Jurkat, Clone E6-1 (cell line): ENCODE data around the gene POTEF.
"Not testable (repeated sequence)": the region's sequence is repeated elsewhere in the genome, so short reads cannot be mapped to it uniquely, and the experiment has no call there.

Experiments used
- DNase-seq: peaks from one replicate; pipeline ENCODE4 v3.0.0-alpha.2; 2011; ENCODE audit warnings: low read depth, low spot score
- H3K4me3 ChIP-seq: 2 replicates; pipeline ENCODE4 v1.5.1; 2011; ENCODE audit warnings: mild to moderate bottlenecking, low read length, control low read depth, moderate library complexity

The POTEF gene

GRCh38 chr2:130137118-130137517 is 8.1 kb upstream of the POTEF start:
- H3K4me3 ChIP-seq, DNase-seq: not testable (repeated sequence)

DNA sequence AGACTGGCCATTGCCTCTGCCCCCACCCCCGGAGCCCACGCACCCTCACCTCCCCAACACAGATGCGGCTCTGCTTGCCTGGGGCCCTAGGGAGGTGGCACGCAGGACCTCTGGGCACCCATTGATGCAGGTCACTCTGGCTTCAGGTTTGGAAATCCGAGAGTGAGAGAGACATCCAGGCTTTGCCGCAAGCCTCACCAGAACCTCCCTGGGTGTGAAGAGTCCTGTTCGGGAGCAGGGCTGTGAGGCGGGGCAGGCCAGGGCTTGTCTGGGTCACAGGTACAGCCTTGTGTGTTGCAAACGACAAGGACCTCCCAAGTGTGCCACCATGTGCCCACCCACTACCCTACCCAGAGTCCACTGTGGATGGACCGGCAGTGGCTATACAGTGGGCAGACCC is 7.5 kb upstream of the POTEF start:
- not testable (repeated sequence) for DNase-seq, H3K4me3 ChIP-seq

- no peak overlapping the region for H3K4me3 ChIP-seq
- DNase-seq, result no peak
Measured at GRCh38 chr2:130135692-130136541, 6.9 kb upstream of the POTEF start.

DNA sequence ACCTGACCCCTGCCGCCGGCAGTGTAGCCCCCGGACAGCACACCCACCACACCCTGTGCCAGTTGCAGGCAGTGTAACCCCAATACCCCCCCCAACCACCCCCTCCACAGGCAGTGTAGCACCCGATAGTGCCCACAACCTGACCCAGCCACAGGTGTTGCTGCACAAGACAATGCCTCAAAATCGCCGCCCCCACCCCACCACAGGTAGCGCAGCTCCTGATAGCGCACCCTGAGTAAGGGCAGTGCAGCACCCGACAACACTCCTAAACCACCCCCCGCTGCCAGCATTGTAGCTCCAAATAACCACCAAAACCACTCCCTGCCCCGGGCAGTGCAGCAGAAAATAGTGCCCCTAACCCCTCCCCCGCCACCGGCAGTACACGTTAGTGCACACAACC is 558 bp downstream of the POTEF start:
- not testable (repeated sequence) for DNase-seq, H3K4me3 ChIP-seq

DNA sequence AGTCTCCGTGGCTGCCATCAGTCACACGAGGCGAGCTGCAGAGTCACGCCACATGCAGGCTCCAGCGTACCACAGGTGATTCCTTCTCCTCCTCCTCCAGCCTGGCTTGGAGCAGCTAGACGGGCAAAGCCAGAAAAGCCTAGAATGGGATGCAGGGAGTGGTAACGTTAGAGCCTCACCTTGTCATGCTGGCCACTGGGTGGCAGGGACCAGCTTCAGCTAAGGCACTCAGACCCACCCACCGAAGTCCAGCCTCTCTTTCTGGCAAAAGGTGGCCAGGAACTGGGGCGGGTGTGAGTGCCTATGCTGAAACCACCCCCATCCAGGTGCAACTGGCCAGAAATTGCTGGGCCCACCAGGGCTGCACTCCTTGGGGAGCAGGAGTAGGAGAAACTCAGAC is 1.3 kb downstream of the POTEF start:
- DNase-seq, H3K4me3 ChIP-seq: not testable (repeated sequence)

GRCh38 chr2:130120924-130121323 is 8.1 kb downstream of the POTEF start:
- not testable (repeated sequence) for DNase-seq, H3K4me3 ChIP-seq

DNA sequence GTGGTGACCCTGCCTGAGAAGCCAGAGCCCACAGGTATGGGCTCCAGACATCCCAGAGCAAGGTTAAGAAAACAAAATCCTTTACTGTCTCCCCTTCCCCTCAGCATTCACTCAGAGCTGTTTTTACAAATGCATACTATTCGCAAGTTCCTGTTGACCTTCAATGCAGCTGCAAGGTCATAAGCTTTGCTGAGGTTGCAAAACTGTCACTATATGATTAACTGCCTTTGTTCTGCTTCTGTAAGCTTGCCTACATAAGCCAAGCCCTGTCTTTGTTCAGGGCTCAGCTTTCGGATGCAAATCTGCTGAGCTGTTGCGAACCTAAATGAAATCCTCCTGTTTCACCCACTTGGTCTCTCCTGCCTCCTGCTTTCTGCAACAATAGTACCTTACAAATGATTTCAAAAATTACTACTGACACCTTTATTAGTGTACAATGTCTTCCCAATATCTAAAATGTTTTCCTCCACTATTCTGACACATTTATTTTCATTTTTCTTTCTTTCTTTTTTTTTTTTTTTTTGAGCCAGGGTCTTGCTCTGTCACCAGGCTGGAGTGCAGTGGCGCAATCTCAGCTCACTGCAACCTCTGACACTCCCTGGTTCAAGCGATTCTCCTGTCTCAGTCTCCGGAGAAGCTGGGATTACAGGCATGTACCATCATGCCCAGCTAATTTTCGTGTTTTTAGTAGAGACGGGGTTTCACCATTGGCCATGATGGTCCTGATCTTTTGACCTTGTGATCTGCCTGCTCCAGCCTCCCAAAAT is 26.2 kb downstream of the POTEF start:
- H3K4me3 ChIP-seq, DNase-seq: not testable (repeated sequence)

- DNase-seq, H3K4me3 ChIP-seq: not testable (repeated sequence)
Measured at GRCh38 chr2:130062645-130063044, 66.4 kb downstream of the POTEF start.

GRCh38 chr2:130059982-130060381 is 69.0 kb downstream of the POTEF start:
- not testable (repeated sequence) for DNase-seq, H3K4me3 ChIP-seq

DNA sequence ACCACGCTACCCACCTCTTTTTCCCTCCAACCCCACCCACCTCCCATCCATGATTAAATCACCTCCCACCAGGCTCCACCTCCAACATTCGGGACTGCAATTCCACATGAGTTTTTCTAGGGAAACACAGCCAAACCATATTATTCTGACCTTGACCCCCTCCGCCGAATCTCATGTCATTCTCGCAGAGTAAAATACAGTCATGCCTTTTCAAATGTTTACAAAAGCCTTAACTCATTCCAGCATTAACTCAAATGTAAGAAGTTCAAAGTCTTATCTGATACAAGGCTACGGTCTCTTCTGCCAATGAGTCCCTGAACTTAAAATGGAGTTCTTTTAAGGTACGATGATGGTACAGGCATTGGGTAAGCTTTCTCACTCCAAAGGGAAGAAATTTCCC is 72.7 kb downstream of the POTEF start:
- H3K4me3 ChIP-seq, DNase-seq: not testable (repeated sequence)

GRCh38 chr2:130053217-130053911 is 75.7 kb downstream of the POTEF start:
- not testable (repeated sequence) for DNase-seq

GRCh38 chr2:130052376-130052775 is 76.6 kb downstream of the POTEF start:
- not testable (repeated sequence) for DNase-seq

More at GRCh38 chr2:130053217-130053911, 75.7 kb downstream of the POTEF start:
- not testable (repeated sequence) for H3K4me3 ChIP-seq

GRCh38 chr2:130048422-130048821 is 80.6 kb downstream of the POTEF start:
- H3K4me3 ChIP-seq, DNase-seq: not testable (repeated sequence)

More at GRCh38 chr2:130052376-130052775, 76.6 kb downstream of the POTEF start:
- H3K4me3 ChIP-seq, result not testable (repeated sequence)

DNA sequence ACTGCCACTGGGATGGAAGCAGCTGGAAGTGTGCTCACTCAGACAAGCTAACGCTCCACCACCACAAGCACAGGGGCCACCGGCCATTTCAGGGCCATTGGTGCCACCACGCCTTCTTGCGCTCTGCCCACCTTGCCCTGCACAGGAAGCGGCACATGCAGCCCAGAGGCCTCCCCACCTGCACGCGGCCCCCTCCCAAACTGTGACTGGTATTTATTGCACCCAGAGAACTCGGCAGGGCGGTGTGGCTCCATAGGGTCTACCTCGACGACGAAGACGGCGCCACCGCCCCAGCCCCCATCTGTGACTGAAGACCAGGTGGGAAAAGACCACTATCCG is 90.8 kb downstream of the POTEF start:
- DNase-seq, result not testable (repeated sequence)

GRCh38 chr2:130025931-130026330 is 103.1 kb downstream of the POTEF start:
- H3K4me3 ChIP-seq, result not testable (repeated sequence)
- DNase-seq, result peak; percentile 7

More for the DNA sequence above, 90.8 kb downstream of the POTEF start:
- not testable (repeated sequence) for H3K4me3 ChIP-seq
